HG03521 (cell line): Measurements from ENCODE around the gene ZNF492.
"Not testable (repeated sequence)": the region's sequence is repeated elsewhere in the genome, so short reads cannot be mapped to it uniquely, and the experiment has no call there.

ENCODE experiments used
- ATAC-seq: cut with Tn5 transposase; IDR thresholded peaks from one replicate; pipeline ENCODE4 v1.9.1; 2021; ENCODE audit warnings: mild to moderate bottlenecking, moderate library complexity; ENCODE audit not compliant: unreplicated experiment

Gene ZNF492

DNA sequence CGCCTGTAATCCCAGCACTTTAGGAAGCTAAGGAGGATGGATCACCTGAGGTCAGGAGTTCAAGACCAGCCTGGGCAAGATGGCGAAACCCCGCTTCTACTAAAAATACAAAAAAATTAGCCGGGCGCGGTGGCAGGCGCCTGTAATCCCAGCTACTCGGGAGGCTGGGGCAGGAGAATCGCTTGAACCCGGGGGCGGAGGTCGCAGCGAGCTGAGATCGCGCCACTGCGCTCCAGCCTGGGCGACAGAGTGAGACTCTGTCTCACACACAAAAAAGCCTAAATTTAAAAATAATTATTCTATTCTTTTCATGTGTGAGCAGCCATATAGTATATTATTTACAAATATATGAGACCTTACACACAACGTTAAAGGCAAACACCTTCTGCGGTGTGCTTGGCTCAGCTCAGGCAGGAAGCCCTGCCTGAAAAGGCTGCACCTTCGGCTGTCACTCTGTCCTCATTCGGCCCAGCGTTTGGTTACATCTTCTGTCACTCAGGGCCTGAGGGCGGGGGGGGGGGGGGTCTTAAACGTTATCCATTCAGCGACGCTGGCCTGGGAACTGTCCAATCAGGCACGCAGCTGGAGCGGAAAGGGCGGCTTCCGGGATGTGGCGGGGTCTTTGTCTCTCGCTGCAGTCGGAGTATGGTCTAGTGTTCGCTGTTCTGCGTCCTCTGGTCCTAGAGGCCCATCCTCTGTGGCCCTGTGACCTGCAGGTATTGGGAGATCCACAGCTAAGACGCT is at the start of gene ZNF492:
Gene ZNF492, plus strand, starts transcription at position 619 of the 744 bp plus-strand sequence. CDS start 19,076 bp downstream, outside the sequence.
- not testable (repeated sequence) for ATAC-seq

DNA sequence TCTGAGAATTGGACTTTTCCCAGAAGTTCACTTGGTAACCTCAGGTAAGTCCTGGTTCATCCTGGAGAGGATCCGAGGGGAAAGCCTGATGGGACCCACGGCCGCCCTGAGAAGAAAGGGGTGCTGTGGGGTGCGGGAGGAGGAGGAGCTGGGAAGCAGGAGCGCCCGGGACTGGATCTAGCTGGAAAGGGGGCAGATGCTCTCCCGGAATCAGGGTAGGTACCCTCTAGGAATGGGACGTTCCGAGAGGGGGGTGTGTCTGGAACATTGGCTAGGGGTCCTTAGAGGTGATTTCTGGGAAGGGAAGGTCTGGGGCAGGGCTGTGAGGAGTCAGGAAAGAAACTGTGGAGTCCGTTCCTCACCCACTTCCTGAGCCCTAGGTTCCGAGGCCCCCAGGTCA is 38.7 kb upstream of the ZNF492 start:
- ATAC-seq: no peak

- no peak for ATAC-seq
Measured at GRCh38 chr19:22595918-22596341, 38.2 kb upstream of the ZNF492 start.

GRCh38 chr19:22600690-22601648 is 33.2 kb upstream of the ZNF492 start:
- ATAC-seq: no peak

GRCh38 chr19:22601906-22602630 is 32.1 kb upstream of the ZNF492 start:
- ATAC-seq: no peak

- ATAC-seq: no peak
Measured at GRCh38 chr19:22602631-22603272, 31.4 kb upstream of the ZNF492 start.

DNA sequence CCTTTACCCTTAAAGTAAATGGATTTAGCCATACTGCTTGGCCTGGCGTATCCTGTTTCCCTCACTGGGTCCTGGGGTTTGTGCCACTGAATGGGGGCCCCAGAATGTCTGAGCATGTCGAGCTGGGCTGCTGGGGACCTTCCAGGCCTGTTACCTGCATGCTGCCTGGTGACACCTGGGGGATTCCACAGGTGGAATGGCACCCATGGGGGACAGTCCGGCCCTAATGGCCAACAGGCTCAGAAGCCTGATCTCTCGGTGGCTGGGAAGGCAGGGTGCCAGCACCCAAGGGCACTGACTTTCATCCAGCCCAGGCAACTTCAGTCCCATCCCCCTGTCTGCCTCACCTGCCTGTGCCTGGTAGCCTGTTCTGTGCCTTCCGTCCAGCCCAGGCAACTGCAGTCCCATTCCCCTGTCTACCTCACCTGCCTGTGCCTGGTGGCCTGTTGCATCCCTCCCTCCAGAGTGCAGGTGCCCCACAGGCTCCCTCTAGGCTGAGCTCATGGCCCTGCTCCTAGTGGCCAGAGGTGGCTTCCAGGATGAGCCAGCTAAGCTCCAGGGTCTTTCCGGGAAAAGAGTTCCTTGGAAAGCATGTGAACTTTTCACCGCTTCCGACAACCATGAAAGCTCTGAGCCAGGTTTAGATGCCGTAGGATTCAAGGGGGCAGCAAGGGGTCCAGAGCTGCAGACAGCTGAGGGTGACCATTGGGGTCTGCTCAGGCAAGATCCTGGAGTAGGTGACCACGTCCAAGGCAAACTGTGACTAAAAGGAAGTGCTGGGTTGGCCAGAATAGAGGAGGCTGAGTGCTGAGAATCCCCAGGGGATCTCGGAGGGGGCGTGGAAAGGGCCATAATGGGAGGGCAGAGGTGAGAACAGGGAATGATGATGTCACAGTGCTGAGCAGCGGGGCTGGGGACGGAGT is 30.3 kb upstream of the ZNF492 start:
- no peak for ATAC-seq

- no peak for ATAC-seq
Measured at GRCh38 chr19:22604571-22605274, 29.4 kb upstream of the ZNF492 start.

GRCh38 chr19:22605275-22606211 is 28.6 kb upstream of the ZNF492 start:
- ATAC-seq: no peak

DNA sequence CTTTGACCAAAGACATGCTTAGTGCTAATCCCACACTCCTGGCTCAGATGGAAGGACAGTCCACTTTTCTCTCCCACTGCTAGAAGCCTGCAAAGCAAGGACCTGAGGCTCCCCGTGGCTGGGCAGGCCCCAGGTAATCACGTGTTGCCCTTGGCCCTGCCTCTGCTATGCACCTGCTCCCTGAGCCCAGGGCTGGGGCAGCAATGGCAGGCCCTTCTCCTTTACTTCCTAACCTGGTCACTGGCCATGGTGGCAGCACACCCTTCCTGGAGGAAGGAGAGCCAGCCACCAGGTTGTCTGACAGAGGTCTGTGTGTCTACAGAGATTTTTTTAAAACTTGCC is 27.9 kb upstream of the ZNF492 start:
- no peak for ATAC-seq

DNA sequence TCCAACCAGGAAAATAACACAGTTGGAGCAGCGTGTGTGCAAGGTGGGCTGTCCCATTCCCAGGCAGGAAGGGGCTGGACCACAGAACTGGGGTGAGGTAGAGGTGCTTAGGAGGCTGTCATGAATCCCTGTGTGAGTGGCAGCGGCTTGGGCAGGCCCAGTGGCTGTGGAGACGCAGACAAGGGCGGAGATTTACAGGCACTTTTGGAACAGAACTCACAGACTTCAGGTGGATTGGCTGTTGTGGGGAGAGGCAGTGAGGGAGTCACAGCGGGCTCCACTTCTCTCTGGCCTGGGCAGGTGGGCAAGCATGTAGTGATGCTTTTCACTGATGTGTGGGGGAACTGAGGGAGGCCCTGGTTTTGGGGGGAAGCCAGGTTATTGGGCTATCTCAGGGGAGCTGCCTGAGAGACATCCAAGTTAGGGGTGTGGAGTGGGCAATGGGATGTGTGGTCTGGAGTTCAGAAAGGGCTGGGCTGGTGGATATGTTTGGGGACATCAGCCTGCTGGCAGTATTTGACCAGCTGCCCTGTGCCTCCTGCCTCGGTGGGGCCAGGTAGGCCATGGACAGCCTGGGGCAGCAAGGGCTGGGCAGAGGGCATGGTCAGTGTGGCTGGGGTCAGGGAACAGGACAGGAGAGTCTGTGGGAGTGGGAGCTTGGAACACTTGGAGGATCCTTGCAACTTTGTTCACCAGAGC is 27.0 kb upstream of the ZNF492 start:
- no peak for ATAC-seq

DNA sequence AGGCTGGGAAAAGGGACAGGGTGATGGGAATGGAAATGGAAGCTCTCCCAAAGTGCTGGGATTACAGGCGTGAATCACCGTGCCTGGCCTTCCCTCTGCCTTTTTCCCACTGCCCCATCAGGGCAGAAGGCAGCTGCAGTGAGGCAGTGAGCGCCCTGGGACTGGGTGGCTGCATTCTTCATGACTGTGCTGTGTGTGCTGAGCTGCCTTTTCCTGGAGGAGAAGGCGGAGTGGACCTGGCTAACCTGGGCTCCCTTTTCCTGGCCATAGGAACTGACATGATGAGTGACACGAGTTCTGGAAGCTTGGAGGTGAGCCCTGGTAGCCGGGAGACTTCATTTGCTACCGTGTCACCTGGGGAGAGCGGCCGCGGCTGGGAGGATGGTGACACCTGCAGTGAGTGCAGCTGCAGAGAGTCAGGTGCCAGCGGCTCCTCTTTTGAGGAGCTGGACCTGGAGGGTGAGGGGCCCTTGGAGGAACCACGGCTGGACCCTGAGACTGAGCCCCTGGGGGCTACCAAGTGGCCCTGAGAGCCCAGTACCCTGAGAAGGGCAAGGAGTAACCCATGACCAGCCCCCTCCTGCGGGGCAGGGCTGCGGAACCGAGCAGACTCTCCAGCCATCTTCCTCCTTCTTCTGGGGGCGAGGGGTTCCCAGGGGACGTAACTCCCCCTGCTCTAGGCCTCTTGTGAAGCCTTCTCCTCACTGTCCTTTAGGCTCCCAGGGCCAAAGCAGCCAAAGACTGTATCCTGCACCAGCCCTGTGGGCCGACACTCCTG is 26.3 kb upstream of the ZNF492 start:
- ATAC-seq: no peak

GRCh38 chr19:22608441-22608840 is 25.7 kb upstream of the ZNF492 start:
- ATAC-seq: no peak

DNA sequence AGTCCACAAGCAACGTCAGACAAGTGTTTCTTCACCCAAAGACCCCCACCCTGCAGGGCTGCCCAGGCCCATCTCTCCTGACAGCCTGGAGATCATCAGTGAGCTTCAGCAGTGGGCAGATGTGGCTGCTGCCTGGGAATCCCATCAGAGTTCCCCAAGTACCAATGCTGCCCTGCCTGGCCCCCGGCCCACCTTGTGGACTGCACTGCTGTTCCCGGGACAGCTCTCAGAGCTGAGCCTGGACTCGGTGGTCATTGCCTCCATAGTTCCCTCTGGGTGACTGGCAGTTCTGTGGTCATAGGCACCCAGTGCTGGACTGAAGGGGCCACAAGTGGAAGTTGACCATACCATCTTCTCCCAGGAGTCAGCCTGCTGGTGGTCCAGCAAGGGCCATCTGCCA is 24.5 kb upstream of the ZNF492 start:
- no peak for ATAC-seq

GRCh38 chr19:22610121-22610520 is 24.0 kb upstream of the ZNF492 start:
- no peak for ATAC-seq

GRCh38 chr19:22612316-22612715 is 21.8 kb upstream of the ZNF492 start:
- no peak for ATAC-seq

- no peak for ATAC-seq
Measured at GRCh38 chr19:22616659-22617058, 17.5 kb upstream of the ZNF492 start.
